HG03025 (cell line): ENCODE data around the gene CYTIP.
"Not testable (repeated sequence)": the region's sequence is repeated elsewhere in the genome, so short reads cannot be mapped to it uniquely, and the experiment has no call there.

Source experiments
- ATAC-seq: cut with Tn5 transposase; IDR thresholded peaks from one replicate; pipeline ENCODE4 v1.9.1; 2021; ENCODE audit warnings: mild to moderate bottlenecking, moderate library complexity; ENCODE audit not compliant: unreplicated experiment, low FRiP score

CYTIP gene

DNA sequence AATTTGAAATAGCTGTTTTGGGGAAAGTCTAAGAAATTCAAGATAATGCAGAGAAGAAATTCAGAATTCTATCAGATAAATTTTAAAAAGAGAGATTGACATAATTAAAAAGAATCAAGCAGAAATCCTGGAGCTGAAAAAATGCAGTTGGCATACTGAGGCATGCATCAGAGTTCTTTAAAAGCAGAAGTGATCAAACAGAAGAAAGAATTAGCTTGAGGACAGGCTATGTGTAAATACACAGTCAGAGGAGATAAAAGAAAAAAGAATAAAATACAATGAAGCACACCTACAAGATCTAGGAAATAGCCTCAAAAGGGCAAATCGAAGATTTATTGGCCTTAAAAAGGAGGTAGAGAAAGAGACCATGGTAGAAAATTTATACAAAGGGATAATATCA is 57.1 kb downstream of the CYTIP start:
- ATAC-seq: no peak

GRCh38 chr2:157386247-157386646 is 57.6 kb downstream of the CYTIP start:
- no peak for ATAC-seq

GRCh38 chr2:157377861-157378260 is 66.0 kb downstream of the CYTIP start:
- no peak for ATAC-seq

DNA sequence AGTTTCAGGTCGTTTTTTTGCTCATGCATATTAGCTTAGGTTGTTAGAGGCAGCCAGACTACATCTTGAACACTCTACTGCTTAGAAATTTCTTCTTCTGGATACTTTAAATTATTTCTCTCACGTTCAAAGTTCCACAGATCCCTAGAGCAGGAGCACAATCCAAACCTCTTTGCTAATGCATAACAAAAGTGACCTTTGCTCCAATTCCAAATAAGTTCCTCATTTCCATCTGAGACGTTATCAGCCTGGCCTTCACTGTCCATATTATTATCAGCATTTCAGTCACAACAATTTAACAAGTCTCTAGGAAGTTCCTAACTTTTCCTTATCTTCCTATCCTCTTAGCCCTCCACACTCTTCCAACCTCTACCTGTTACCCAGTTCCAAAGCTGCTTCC is 67.8 kb downstream of the CYTIP start:
- ATAC-seq: no peak

DNA sequence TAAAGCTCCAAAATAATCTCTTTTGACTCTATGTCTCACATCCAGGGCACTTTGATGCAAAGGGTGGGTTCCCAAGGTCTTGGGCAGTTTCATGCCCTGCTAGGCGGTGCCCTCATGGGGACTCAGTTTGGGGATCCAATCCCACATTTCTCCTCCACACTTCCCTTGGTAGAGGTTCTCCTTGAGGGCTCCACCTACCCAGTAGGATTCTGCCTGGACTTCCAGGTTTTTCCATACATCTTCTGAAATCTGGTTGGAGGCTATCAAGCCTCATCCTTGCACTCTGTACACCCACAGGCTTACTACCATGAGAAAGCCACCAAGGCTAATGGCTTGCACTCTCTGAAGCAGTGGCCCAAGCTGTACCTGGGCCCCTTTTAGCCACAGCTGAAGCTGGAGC is 68.5 kb downstream of the CYTIP start:
- ATAC-seq: no peak

DNA sequence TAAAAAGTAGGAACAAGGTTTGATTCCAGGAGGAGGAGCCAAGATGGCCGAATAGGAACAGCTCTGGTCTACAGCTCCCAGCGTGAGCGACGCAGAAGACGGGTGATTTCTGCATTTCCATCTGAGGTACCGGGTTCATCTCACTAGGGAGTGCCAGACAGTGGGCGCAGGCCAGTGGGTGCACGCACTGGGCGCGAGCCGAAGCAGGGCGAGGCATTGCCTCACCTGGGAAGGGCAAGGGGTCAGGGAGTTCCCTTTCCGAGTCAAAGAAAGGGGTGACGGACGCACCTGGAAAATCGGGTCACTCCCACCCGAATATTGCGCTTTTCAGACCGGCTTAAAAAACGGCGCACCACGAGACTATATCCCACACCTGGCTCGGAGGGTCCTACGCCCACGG is 75.4 kb downstream of the CYTIP start:
- ATAC-seq: not testable (repeated sequence)

DNA sequence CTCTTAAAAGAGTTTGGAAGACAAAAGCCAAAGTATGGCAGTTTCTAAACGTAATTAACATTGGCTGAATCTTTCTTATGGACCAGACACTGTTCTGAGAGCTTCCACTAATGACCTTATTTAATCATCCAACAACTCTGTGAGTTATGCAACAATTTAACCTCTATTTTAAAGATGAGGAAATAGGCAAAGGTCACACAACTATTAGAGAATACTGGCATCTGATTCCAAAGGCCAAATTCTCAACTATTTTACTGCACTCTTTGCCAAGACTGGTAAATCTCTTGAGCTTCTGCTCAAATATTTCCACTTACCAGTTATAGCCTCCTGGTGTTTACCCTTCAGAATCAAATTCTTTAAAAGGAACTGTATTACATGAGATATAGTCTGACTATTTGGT is 76.2 kb downstream of the CYTIP start:
- no peak for ATAC-seq
